ENCODE data around the gene A3GALT2.

DNA sequence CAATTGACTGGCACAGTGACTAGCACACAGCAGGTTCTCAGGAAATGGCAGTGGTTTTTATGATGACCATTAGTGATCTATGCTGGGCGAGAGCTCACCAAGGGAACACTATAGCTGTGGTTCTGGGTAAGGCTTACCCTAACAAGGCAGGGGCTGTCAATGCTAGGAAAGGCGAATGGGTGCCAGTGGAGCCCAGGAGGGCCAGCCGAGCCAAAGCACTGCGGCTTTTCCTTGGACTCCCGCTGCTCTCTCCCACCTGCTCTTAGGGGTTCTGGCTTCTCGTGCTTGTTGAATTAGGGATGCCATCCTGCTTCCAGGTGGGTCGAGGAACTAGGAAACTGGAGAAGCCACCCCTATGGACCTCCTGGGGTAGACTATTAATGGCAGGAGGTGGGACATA is 10.0 kb upstream of the A3GALT2 start:
- TF ChIP-seq EP300 (IDR thresholded peaks at IDR 0.05) (no peak), CTCF (IDR thresholded peaks at IDR 0.05) (no peak), POLR2AphosphoS5 (IDR thresholded peaks at IDR 0.05) (no peak), POLR2A (IDR thresholded peaks at IDR 0.05) (no peak)

Data from stomach (tissue), 4 donors.